Ecto neural progenitor cell (in vitro differentiated cells): ENCODE measurements around the gene TAPBP.

Experiments used
- DNase-seq: peaks from one replicate; pipeline ENCODE4 v3.0.0-alpha.2; 2018; ENCODE audit warnings: low spot score

TAPBP gene

GRCh38 chr6:33319939-33320314, 6.0 kb upstream of the TAPBP start:
- no peak for DNase-seq

- DNase-seq: no peak
Observed at GRCh38 chr6:33318426-33319073, 4.7 kb upstream of the TAPBP start.

DNA sequence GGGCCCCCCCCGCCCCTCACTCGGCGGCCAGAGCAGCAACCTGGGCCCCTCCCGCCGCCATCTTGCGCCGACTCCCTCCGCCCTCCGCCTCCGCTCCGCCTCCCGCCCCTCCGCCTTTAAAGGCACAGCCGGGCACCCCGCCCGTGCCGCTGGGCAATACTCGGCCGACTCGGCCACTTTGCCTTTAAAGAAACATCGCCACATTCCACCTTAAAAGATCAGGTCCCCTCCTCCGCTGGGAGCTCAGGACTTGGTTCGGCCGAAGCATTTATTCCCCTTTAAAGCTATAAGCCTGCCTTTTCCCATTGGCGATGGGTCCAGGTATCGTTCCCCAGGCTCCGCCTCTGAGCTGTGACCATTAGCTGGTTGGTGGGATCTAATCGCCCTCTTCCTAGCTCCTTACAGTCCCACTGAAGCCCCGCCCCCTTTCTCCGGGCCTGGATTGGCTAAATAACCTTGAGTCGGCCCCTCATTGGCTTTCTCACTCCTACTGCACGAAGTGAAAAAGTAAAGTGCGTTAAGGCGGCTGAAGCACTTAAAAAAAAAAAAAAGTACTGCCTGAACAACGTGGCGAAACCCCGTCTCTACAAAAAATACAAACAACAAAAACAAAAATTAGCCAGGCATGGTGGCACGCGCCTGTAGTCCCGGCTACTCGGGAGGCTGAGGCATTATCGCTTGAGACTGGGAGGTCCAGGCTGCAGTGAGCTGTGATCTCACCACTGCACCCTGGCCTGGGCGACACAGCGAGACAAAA, 4.0 kb upstream of the TAPBP start, which contains the start of gene ZBTB22:
ZBTB22 (minus strand) TSS at position 76 of the 757 bp plus-strand sequence. CDS start 828 bp downstream, outside the sequence.
- DNase-seq: peak; percentile 96

- DNase-seq: no peak
Observed at GRCh38 chr6:33317419-33317668, 3.5 kb upstream of the TAPBP start.

DNA sequence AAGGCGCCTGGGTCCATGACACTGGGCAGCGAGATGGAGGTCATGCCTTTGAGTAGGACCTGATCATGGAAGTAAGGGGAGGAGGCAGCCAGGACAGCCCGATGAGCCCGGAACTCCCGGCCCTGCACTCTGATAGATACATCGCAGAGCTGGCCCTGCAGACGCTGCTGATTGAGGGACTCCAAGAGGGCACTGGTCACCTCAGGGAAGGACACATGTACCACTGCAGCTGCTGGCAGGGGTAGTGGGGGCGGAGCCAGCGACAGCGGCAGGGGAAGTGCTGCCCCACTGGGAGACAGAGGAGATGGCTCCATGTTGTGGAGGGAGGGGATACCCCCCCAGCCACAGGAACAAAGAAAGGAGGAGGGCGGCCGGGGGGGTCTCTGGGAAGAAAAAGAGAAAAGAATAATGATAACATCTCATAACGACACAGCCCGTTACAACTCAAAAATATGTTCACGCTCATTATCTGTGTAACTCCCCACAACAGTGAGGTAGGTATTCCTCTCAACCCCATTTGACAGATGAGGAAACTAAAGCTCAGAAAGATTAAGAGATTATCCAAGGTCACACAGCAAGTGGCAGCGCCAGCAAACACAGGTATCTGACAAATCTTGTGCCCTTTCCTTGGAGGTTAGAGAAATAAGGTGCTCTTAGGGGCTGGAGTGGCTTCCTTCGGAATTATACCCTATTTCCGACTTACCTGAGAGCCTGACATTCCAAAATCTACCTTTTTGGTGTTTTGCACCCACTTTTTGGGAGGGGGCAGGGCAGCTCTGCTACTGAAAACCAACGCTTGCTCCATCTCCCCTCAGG, 2.9 kb upstream of the TAPBP start:
- DNase-seq: no peak

DNA sequence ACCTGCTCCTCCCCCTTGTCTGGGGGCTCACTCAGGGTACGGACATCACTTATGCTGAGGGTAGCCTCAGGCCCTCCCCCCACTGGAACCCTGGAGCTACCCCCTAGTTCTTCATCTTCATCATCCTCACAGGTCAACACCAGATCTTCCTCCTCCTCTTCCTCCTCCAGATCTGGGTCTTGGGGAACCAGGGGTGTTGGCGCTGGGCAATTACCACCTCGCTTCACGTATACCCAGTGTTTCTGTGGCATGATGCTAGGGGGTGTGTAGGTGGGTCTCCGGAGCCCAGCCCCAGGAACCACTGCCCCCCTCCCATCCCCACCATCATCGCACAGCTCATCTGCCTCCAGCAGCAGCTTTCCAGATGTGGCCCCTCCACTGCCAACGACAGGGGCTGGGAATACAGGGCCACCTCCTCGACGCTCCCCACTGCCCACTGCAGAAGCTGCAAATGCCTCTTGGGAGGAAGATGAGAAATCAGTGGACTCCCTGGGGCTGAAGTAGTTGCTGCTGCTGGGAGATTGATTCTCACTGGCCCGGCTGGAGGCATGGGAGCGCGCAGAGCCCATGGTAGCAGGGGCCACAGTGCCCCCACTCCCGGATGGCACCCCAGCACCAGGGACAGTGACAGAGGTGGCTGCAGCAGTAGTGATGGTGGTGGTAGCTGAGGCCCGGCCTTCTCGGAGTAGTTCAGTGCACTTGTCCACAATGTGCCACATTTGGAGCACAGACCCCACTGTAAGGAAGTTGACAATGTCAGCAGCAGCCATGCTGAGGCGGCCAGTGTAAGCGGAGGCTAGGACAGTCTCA, 2.1 kb upstream of the TAPBP start:
- no peak for DNase-seq

DNA sequence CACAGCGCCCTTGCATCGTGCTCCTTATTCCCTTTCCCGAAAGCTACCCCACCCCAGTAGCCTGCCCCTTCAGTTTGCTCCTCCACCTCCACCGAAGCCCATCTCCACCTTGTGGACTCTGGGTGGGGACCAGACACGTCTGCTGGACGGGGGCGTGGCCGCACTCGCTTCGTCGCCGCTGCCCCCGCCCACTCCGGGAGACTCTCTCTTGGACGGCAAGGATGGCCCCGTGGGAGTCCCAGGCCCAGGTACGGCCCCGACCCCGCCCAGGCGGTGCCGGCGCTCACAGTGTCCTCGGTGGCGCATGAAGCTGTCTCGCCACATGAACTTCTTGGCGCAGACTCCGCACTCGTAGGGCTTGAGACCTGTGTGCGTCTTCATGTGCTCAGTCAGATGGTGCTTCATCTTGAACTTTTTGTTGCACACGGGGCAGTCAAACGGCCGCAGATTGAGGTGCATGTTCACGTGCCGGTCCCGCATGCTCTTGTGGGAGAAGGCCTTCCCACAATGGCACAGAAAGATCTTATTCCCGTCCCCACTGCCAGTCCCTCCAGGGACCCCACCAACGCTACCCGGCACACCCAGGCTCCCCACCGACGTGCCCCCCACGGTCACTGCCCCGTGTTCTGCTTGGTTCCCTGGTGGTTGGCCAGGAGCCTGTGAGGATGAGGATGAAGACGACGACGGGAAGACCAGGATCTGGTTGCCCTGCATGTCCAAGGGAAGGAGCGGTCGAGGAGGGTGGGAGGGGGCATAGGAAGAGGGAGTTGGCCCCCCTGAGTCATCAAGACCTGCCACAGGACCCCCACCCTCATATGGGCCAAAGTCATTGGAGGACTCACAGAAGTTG, 1.3 kb upstream of the TAPBP start:
- DNase-seq: peak; percentile 70

DNA sequence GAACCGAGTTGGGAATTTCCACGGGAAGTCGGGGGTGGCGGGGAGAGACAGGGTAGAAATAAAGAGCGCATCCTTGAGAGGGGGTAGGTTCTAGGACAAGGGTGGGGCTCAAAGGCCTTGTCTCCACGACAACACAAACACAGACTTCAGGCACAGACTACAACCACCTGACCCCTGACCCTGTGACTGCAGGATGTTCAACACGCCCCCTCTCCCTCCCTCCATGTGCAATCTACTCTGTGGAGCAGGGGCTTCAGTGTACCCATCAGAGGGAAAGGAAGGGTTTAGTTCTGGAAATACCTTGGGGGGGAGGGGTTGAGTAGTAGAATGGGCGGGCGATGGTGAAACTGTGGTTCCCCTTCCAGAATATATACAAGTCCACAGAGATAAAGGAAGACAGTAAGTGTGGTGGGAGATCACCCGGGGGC, 651 bp upstream of the TAPBP start:
- no peak for DNase-seq

- DNase-seq: peak; percentile 67
Observed at GRCh38 chr6:33313105-33313708, 671 bp downstream of the TAPBP start.

DNA sequence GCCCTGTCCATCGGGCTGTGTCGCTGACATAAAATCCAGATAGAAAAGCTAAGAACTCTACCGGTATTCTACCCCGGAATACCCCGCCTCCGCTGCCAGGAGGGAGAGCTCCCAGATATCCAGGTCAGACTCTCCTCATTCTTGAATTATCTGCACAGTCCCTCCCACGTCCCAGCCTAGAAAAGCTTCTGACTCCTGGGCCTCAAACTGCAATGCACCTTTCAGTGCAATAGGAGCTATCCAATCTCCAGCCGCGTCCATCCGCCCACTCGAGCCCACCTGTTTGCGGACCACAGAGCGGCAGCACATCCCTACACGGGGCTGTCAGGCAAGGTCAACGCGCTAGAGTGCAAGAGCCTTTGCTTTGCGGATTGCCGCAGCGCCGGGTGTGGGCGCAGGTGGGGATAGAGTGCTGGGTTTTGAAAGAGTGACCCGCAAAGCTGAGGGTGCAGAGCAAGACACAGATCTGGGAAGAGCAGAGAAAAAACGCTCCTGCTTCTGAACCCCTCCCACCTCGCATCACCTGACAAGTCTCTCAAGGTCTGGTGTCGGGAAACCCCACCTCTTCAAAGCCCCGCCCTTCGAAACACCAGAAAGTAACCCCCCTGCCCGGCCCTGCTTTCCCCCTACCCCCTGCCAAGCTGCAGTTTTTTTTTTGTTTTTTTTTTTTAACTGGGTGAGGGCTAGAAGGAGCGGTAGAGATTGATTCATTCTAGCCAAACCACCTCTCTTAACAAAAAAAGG, 1.3 kb downstream of the TAPBP start:
- DNase-seq: no peak

DNA sequence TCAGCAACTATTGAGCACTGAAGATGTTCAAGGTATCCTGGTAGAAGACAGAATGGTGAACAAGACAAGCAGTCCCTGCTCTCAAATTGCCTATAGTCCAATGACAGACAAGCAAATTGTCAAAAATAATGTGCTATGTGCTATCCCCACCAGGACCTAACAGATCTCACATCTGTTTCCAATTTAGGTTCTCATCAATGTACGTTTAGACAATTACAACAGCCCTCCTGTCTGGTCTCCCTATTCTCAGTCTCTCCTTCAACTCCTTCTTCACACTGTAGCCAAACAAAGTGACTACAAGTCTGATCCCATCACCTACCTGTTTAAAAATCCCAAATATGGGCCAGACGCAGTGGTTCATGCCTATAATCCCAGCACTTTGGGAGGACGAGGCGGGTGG, 7.5 kb downstream of the TAPBP start:
- DNase-seq: no peak

- no peak for DNase-seq
Observed at GRCh38 chr6:33305052-33305451, 8.8 kb downstream of the TAPBP start.

DNA sequence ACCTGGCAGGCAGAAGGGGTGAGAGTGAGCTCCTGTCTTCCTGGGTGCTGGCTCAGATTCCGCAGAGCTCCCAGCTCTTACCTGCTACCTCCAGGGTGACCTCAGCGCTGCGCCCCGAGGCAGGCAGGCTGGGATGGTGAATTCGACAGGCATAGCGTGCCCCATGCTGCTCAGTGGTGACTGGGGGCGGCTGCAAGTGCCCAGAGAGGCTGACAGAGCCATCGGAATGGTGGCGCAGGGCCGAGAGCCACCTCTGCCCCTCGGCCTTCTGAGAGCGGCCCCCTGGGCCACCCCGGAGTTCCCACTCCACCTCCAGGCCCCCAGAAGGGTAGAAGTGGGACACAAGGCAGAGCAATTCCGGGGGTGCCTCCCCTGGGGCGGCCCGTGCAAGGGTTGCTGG, 9.7 kb downstream of the TAPBP start:
- no peak for DNase-seq

GRCh38 chr6:33301877-33302276, 12.0 kb downstream of the TAPBP start:
- no peak for DNase-seq

DNA sequence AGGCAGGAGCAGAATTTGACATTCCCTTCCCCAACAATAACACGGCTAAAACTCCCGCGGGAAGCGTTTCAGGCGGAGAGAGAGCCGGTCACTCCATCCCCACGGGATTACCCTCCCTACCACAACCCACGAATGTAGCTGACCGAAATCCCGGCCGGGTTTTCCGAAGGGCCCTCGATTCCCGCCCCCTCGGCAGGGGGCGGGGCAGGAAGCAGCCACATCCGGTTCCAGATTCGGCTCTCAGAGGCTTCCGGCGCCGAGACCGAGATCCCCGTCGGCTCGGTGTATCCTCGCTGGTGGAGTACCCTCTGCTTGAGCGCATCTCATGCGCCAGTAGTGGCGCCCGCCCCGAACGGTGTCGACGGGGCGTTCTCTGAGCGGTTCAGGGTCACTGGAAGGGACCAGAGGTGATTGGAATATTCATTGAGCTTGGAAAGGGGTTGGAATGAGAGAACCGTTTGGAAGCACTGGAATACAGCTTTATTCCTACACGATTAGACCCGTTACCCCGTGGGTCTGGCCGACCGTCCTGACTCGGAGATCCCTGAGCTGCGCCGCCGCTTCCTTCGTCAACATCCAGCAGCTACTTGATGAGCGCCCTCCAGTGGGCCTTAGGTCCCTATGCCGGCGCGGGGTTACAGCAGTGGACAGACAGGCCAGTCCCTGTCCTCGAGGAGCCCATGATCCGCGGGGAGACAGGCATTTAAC, 14.5 kb downstream of the TAPBP start:
- DNase-seq: peak; percentile 89

GRCh38 chr6:33298773-33299236, 15.1 kb downstream of the TAPBP start, which contains the start of gene RGL2:
TSS of gene RGL2 (minus strand) at chr6:33298942. CDS start at chr6:33298610, 332 bp downstream.
- no peak for DNase-seq

GRCh38 chr6:33297956-33298772, 15.7 kb downstream of the TAPBP start:
- peak; percentile 82 for DNase-seq

GRCh38 chr6:33297406-33297955, 16.4 kb downstream of the TAPBP start:
- DNase-seq: peak; percentile 79
